ENCODE data around the gene COL16A1.

Gene COL16A1

GRCh38 chr1:31701091-31701736 lies 2.6 kb downstream of the COL16A1 start:
- H3K79me2 ChIP-seq (ENCODE audit: insufficient read depth, low read length) = no peaks in the 10 kb centered on the region
- TF ChIP-seq CTCF (conservative IDR thresholded peaks at IDR 0.05; ENCODE audit: low read length) (no peak), EZH2phosphoT487 (IDR thresholded peaks at IDR 0.05; ENCODE audit: borderline replicate concordance) (no peak)
- H3K27me3 ChIP-seq (ENCODE audit: insufficient read depth, low read length, poor library complexity, severe bottlenecking) = no peaks in the 10 kb centered on the region
- no peak overlapping the region for H3K9ac ChIP-seq (ENCODE audit: low read depth, low read length, poor library complexity, severe bottlenecking)
- H3K9me3 ChIP-seq (ENCODE audit: insufficient read depth, low read depth, low read length) = no peaks in the 10 kb centered on the region
- no peak overlapping the region for H3K4me3 ChIP-seq (ENCODE audit: low read length, poor library complexity, severe bottlenecking)
- H3K36me3 ChIP-seq (ENCODE audit: insufficient read depth, low read length) = no peaks in the 10 kb centered on the region
- H3K9me2 ChIP-seq (replicated peaks; ENCODE audit: low read depth, low read length) = no peaks in the 10 kb centered on the region
- no peak overlapping the region for H3K4me2 ChIP-seq (ENCODE audit: low read depth, low read length, poor library complexity, severe bottlenecking)
- no peaks in the 10 kb centered on the region for H4K20me1 ChIP-seq (ENCODE audit: insufficient read depth, low read length, poor library complexity, severe bottlenecking)
- H2AFZ ChIP-seq (ENCODE audit: low read length) = no peak overlapping the region
- H3F3A ChIP-seq (ENCODE audit: low read depth) = no peaks in the 10 kb centered on the region
- peaks cover 43% of the 10 kb centered on the region for H3K4me1 ChIP-seq (ENCODE audit: insufficient read depth, low read length, poor library complexity, severe bottlenecking)

DNA sequence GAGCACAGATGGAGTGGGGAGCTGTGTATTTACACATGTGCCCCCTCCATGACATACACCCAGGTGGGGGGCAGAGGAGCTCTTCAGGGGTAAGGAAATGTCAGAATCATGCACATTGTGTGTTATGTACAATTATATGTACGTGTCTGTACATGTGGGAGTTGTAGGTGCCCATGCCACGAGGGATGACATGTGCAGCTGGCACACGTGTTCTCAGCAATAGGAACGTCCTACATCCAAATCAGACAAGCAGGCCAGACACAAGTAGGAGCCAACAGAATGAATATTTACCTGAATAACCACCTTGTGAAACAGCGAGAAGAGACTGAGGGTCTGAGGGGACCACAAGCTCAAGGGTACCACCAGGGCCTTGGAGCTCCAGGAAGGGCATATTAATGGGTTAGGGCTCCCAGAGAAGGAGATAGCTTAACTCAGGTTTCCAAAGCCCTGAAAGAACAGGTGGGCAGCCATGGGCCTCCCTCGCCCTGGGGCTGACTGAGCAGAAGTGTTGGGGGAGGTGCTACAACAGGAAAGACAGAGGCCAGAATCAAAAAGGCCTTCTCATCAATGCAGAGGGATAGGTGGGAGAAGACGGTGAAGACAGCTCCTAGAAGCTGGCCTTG lies 3.2 kb downstream of the COL16A1 start:
- Histone ChIP-seq H3K4me1 (ENCODE audit: insufficient read depth, low read length, poor library complexity, severe bottlenecking) (peaks cover 38% of the 10 kb centered on the region), H3F3A (ENCODE audit: low read depth) (no peaks in the 10 kb centered on the region), H3K27me3 (ENCODE audit: insufficient read depth, low read length, poor library complexity, severe bottlenecking) (no peaks in the 10 kb centered on the region), H3K79me2 (ENCODE audit: insufficient read depth, low read length) (no peaks in the 10 kb centered on the region), H3K9ac (ENCODE audit: low read depth, low read length, poor library complexity, severe bottlenecking) (no peak overlapping the region), H3K36me3 (ENCODE audit: insufficient read depth, low read length) (no peaks in the 10 kb centered on the region), H2AFZ (ENCODE audit: low read length) (no peak overlapping the region), H4K20me1 (ENCODE audit: insufficient read depth, low read length, poor library complexity, severe bottlenecking) (no peaks in the 10 kb centered on the region), H3K4me3 (ENCODE audit: low read length, poor library complexity, severe bottlenecking) (no peak overlapping the region), H3K9me2 (replicated peaks; ENCODE audit: low read depth, low read length) (no peaks in the 10 kb centered on the region), H3K4me2 (ENCODE audit: low read depth, low read length, poor library complexity, severe bottlenecking) (no peak overlapping the region), H3K9me3 (ENCODE audit: insufficient read depth, low read depth, low read length) (no peaks in the 10 kb centered on the region)
- TF ChIP-seq CTCF (conservative IDR thresholded peaks at IDR 0.05; ENCODE audit: low read length) (no peak), EZH2phosphoT487 (IDR thresholded peaks at IDR 0.05; ENCODE audit: borderline replicate concordance) (no peak)

- H3K27me3 ChIP-seq (ENCODE audit: insufficient read depth, low read length, poor library complexity, severe bottlenecking) = no peaks in the 10 kb centered on the region
- H3K36me3 ChIP-seq (ENCODE audit: insufficient read depth, low read length) = no peaks in the 10 kb centered on the region
- peak overlapping the region; percentile 7 for H3K4me2 ChIP-seq (ENCODE audit: low read depth, low read length, poor library complexity, severe bottlenecking)
- peaks cover 26% of the 10 kb centered on the region for H3K4me1 ChIP-seq (ENCODE audit: insufficient read depth, low read length, poor library complexity, severe bottlenecking)
- no peak overlapping the region for H3K4me3 ChIP-seq (ENCODE audit: low read length, poor library complexity, severe bottlenecking)
- no peaks in the 10 kb centered on the region for H3F3A ChIP-seq (ENCODE audit: low read depth)
- no peaks in the 10 kb centered on the region for H3K9me3 ChIP-seq (ENCODE audit: insufficient read depth, low read depth, low read length)
- no peaks in the 10 kb centered on the region for H4K20me1 ChIP-seq (ENCODE audit: insufficient read depth, low read length, poor library complexity, severe bottlenecking)
- TF ChIP-seq EZH2phosphoT487 (IDR thresholded peaks at IDR 0.05; ENCODE audit: borderline replicate concordance) (no peak), CTCF (conservative IDR thresholded peaks at IDR 0.05; ENCODE audit: low read length) (no peak)
- H2AFZ ChIP-seq (ENCODE audit: low read length) = no peak overlapping the region
- H3K79me2 ChIP-seq (ENCODE audit: insufficient read depth, low read length) = no peaks in the 10 kb centered on the region
- no peaks in the 10 kb centered on the region for H3K9me2 ChIP-seq (replicated peaks; ENCODE audit: low read depth, low read length)
- H3K9ac ChIP-seq (ENCODE audit: low read depth, low read length, poor library complexity, severe bottlenecking) = no peak overlapping the region
These were observed 4.4 kb downstream of the COL16A1 start for GRCh38 chr1:31699341-31699891.

Data from Loucy (cell line).